BLaER1 (cell line): Measurements from ENCODE around the gene FAM120A.
A peak's percentile ranks its signal among the peaks of the same experiment; 100 is the strongest.

Experiments used
- H3K27ac ChIP-seq: shearing (Covaris generic); formaldehyde crosslinking; 2 replicates; pipeline ENCODE4 v1.8.1; 2022
- H3K27me3 ChIP-seq: shearing (Covaris generic); formaldehyde crosslinking; 2 replicates; pipeline ENCODE4 v1.8.1; 2022
- H3K36me3 ChIP-seq: shearing (Covaris generic); formaldehyde crosslinking; 2 replicates; pipeline ENCODE4 v1.8.1; 2022
- H3K4me1 ChIP-seq: shearing (Covaris generic); formaldehyde crosslinking; 2 replicates; pipeline ENCODE4 v1.8.1; 2022
- H3K4me2 ChIP-seq: shearing (Covaris generic); formaldehyde crosslinking; 2 replicates; pipeline ENCODE4 v1.8.1; 2022
- H3K4me3 ChIP-seq: shearing (Covaris generic); formaldehyde crosslinking; 2 replicates; pipeline ENCODE4 v1.8.1; 2022
- H3K9ac ChIP-seq: shearing (Covaris generic); formaldehyde crosslinking; 2 replicates; pipeline ENCODE4 v1.8.1; 2022
- H3K9me3 ChIP-seq: shearing (Covaris generic); formaldehyde crosslinking; 2 replicates; pipeline ENCODE4 v1.8.1; 2022
- H4K20me1 ChIP-seq: shearing (Covaris generic); formaldehyde crosslinking; 2 replicates; pipeline ENCODE4 v1.8.1; 2022
- Cebpa-rat ChIP-seq: shearing (Covaris generic); IDR thresholded peaks from 2 replicates; pipeline ENCODE4 v1.8.1; 2022

Gene FAM120A

GRCh38 chr9:93588641-93589609, 137.4 kb downstream of the FAM120A start:
- peak overlapping the region; percentile 20 for H3K9ac ChIP-seq
- peaks cover 13% of the 10 kb centered on the region for H3K36me3 ChIP-seq
- H3K4me2 ChIP-seq, result peak overlapping the region; percentile 71
- no peak overlapping the region for H3K4me3 ChIP-seq
- H3K27ac ChIP-seq, result peak overlapping the region; percentile 25
- peaks cover 76% of the 10 kb centered on the region for H3K4me1 ChIP-seq
- H4K20me1 ChIP-seq, result peaks cover 79% of the 10 kb centered on the region
- H3K27me3 ChIP-seq, result no peaks in the 10 kb centered on the region
- no peak for TF ChIP-seq Cebpa-rat
- H3K9me3 ChIP-seq, result peaks cover 20% of the 10 kb centered on the region

- H4K20me1 ChIP-seq, result peaks cover 86% of the 10 kb centered on the region
Measured at GRCh38 chr9:93589688-93590087, 138.2 kb downstream of the FAM120A start.

DNA sequence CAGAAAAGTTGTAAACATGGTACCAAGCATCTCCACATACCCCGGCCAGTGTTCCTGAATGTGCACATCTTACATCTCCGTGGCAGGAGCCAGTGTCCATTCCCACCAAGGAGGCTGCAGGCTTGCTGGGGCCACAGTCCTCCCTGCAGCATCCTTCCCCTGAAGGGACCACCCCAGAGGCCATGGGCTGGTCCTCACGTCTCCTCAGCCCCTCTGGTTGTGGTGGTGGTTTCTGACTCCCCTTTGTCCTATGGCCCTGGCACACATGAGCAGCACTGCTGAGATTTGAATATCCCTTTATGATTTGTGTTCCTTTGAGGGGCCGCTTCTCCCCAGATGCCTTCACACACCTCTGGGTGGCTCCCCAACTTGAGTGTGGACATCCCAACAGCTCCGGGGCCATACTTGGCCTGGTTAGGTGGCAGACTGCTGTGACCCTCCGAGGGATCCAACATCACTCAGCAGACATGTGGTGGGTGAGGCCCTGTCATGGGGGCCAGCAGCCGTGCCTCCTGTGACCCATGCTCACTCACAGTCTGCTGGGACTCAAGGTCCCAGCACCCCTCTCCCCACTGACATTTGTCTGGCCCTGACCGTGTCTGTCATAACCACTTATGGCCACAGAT, 139.2 kb downstream of the FAM120A start:
- TF ChIP-seq Cebpa-rat, result no peak
- peaks cover 97% of the 10 kb centered on the region for H4K20me1 ChIP-seq
- H3K4me3 ChIP-seq, result no peak overlapping the region
- H3K9me3 ChIP-seq, result 0 out of 2 replicates have a peak, but pooled peaks cover 2% of the 10 kb centered on the region
- H3K27ac ChIP-seq, result peak overlapping the region; percentile 42
- no peaks in the 10 kb centered on the region for H3K27me3 ChIP-seq
- peaks cover 82% of the 10 kb centered on the region for H3K4me1 ChIP-seq
- H3K9ac ChIP-seq, result peak overlapping the region; percentile 20; the same call in 1 of the 2 replicates
- H3K36me3 ChIP-seq, result no peaks in the 10 kb centered on the region
- H3K4me2 ChIP-seq, result peak overlapping the region; percentile 71

More at GRCh38 chr9:93589688-93590087, 138.2 kb downstream of the FAM120A start:
- H3K9me3 ChIP-seq, result peaks cover 12% of the 10 kb centered on the region
- H3K9ac ChIP-seq, result peak overlapping the region; percentile 20; the same call in 1 of the 2 replicates
- no peak for TF ChIP-seq Cebpa-rat
- H3K4me1 ChIP-seq, result peaks cover 83% of the 10 kb centered on the region
- no peak overlapping the region for H3K4me3 ChIP-seq
- peak overlapping the region; percentile 42; the same call in 1 of the 2 replicates for H3K27ac ChIP-seq
- H3K36me3 ChIP-seq, result peaks cover 7% of the 10 kb centered on the region; the same call in 1 of the 2 replicates
- peak overlapping the region; percentile 71 for H3K4me2 ChIP-seq
- H3K27me3 ChIP-seq, result no peaks in the 10 kb centered on the region

DNA sequence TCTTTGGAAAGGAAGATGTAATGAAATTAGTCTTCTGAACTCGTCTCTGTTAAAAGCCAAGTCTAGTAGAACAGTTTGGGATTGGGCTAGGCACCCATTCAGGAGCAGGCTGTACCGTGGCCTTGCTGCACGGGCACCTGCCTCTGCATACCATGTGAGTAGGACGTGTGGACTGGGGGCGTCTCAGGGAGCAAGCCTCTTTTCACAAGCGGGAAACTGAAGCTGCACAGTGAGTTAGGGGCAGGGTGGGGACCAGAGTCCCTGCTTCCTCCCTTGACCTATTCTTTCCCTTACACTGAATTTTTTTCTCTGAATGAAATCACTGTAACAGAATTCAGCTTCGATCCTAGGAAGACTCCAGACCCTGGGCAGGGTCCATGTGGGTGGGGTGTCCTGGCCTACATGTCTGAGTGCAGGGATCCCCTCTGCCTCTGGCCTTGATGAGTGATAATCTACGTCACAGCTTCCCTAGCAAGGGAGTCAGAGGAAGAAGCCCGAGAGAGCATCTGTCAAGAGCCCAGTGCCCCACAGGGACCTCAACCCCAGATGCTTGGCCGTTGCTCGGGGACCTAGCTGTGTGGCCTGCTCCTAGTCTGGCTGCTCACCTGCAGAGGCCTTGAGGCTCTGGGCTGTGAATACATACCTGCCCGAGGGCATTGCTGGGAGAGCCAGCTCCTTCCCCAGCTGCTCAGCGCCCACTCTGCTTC, 140.0 kb downstream of the FAM120A start:
- H3K27me3 ChIP-seq, result no peaks in the 10 kb centered on the region
- no peak overlapping the region for H3K4me3 ChIP-seq
- no peaks in the 10 kb centered on the region for H3K9me3 ChIP-seq
- H3K4me1 ChIP-seq, result peaks cover 82% of the 10 kb centered on the region
- no peaks in the 10 kb centered on the region for H3K36me3 ChIP-seq
- H3K4me2 ChIP-seq, result peak overlapping the region; percentile 71
- H4K20me1 ChIP-seq, result peaks cover 100% of the 10 kb centered on the region
- H3K27ac ChIP-seq, result peak overlapping the region; percentile 42
- H3K9ac ChIP-seq, result peak overlapping the region; percentile 0; the same call in 1 of the 2 replicates
- TF ChIP-seq Cebpa-rat, result no peak

DNA sequence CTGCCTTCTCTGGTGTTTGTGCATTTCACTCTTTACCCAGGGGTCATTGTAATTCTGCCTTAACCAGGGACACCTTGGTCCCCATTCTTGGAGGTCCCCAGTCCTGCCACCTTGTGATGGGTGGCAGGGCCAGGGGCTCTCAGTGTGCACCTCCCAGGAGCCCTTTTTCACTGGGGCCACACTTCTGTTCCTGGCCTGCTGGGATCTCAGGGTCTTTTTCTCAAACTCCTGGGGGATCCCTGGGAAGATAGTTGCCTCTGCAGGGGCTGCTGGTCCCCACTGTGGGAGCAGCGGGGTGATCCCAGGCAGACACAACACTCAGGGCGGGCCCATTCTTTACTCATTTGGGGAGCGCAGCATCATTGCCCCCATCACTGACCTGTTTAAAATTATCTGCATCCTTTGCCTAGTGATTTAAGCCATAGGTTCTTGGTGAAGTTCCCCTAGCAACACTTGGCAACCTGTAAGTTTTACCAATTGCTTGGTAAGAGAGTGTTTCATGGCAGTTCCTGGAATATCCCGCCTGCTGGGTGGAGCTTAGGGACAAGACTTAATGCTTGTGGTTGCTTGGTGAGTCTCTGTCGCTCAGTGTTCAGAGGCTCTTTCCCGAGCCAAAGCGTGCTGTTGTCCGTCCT, 140.6 kb downstream of the FAM120A start:
- Histone ChIP-seq H4K20me1 (peaks cover 100% of the 10 kb centered on the region), H3K27me3 (no peaks in the 10 kb centered on the region), H3K9me3 (no peaks in the 10 kb centered on the region), H3K4me3 (no peak overlapping the region), H3K4me1 (peaks cover 82% of the 10 kb centered on the region), H3K36me3 (no peaks in the 10 kb centered on the region), H3K27ac (peak overlapping the region; percentile 42), H3K9ac (peak overlapping the region; percentile 0; the same call in 1 of the 2 replicates), H3K4me2 (peak overlapping the region; percentile 71)
- TF ChIP-seq Cebpa-rat, result no peak

GRCh38 chr9:93592643-93593021, 141.1 kb downstream of the FAM120A start:
- TF ChIP-seq Cebpa-rat, result no peak
- H4K20me1 ChIP-seq, result peaks cover 100% of the 10 kb centered on the region
- no peaks in the 10 kb centered on the region for H3K27me3 ChIP-seq
- no peaks in the 10 kb centered on the region for H3K36me3 ChIP-seq
- 0 out of 2 replicates have a peak overlapping the region, but pooled peaks have one; percentile 71 for H3K4me2 ChIP-seq
- no peaks in the 10 kb centered on the region for H3K9me3 ChIP-seq
- H3K4me3 ChIP-seq, result no peak overlapping the region
- H3K27ac ChIP-seq, result 0 out of 2 replicates have a peak overlapping the region, but pooled peaks have one; percentile 42
- peaks cover 82% of the 10 kb centered on the region for H3K4me1 ChIP-seq
- H3K9ac ChIP-seq, result no peak overlapping the region

DNA sequence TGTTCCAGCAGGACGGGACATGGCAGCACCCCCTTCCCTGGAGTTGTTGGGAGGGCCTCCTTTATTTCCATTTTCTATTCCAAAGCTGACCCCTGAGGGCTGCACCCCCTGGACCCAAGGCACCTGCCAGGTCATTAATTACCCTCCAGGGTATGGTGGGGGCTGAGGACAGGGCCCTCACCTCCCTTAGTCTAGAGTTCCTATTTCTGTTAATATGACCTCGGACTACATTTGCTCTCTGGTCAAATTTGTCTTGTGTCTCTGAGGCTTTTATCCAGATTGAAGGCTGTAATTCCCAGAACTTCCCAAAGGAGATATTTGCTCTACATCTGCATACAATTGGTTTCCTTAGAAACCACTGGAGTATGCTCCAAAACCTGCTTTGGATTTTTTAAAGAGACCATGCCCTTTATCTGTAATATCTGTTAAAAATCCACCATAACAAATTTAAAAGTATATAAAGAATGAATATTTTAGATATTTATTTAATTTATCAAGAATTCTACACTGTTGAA, 141.7 kb downstream of the FAM120A start:
- Histone ChIP-seq H3K9ac (no peak overlapping the region), H3K4me3 (no peak overlapping the region), H3K4me2 (no peak overlapping the region), H3K27ac (no peak overlapping the region), H3K27me3 (no peaks in the 10 kb centered on the region), H4K20me1 (peaks cover 100% of the 10 kb centered on the region), H3K9me3 (no peaks in the 10 kb centered on the region), H3K4me1 (peaks cover 82% of the 10 kb centered on the region), H3K36me3 (no peaks in the 10 kb centered on the region)
- TF ChIP-seq Cebpa-rat, result no peak

DNA sequence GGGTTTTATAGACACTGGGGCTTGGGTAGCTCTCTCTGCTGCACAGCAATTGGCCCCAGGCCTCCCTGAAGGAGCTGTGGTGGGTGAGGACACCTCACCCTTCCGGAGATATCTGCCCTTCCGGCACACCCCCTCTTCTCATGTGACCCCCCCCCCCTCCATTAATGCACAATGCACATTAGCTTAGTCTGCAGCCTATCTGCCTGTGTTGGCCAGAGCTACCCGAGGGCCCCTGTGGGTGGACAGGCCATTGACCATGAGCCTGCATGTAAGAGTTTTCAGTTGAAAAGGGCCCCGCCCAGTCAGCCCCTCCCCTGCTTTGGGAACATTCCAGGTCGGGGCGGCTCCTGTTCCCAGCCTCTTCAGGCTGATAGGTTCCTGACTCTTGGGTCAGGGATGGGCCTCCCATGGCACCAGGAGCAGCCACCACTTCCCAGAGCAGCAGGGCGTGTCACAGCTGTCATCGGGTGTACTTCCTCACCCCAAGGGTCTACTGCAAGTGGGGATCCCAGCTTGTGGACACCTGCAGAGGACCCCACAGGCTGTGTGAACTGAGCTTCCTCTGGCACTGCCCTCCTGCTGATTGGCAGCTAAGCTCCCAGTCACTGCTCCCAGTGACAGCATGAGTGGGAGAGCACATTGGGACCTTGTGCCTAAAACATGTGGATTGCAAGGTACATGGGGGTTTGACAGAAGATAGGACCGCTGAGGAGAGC, 142.7 kb downstream of the FAM120A start:
- Histone ChIP-seq H3K4me3 (no peak overlapping the region), H3K27ac (peak overlapping the region; percentile 32; the same call in 1 of the 2 replicates), H3K9ac (no peak overlapping the region), H4K20me1 (peaks cover 100% of the 10 kb centered on the region), H3K4me1 (peaks cover 82% of the 10 kb centered on the region), H3K36me3 (no peaks in the 10 kb centered on the region), H3K27me3 (no peaks in the 10 kb centered on the region), H3K9me3 (no peaks in the 10 kb centered on the region), H3K4me2 (peak overlapping the region; percentile 42)
- TF ChIP-seq Cebpa-rat, result no peak
